HFF-Myc (cell line): Measurements from ENCODE around the gene SLX9.
A peak's percentile ranks its signal among the peaks of the same experiment; 100 is the strongest.
"Not testable (repeated sequence)": the region's sequence is repeated elsewhere in the genome, so short reads cannot be mapped to it uniquely, and the experiment has no call there.

ENCODE experiments used
- DNase-seq: peaks from one replicate; pipeline ENCODE4 v3.0.0-alpha.2; 2011; ENCODE audit warnings: low read depth; ENCODE audit errors: extremely low read depth
- H3K4me3 ChIP-seq: replicated peaks from 2 replicates; pipeline ENCODE4 v1.5.1; 2011; ENCODE audit warnings: low read depth, mild to moderate bottlenecking, control low read depth, low read length
- TF ChIP-seq, protein P1 (sequence below): IDR thresholded peaks from 2 replicates; pipeline ENCODE4 v1.5.1; 2012; ENCODE audit warnings: mild to moderate bottlenecking, low read depth, low read length, control low read depth; ENCODE audit errors: missing control alignments

SLX9 gene

DNA sequence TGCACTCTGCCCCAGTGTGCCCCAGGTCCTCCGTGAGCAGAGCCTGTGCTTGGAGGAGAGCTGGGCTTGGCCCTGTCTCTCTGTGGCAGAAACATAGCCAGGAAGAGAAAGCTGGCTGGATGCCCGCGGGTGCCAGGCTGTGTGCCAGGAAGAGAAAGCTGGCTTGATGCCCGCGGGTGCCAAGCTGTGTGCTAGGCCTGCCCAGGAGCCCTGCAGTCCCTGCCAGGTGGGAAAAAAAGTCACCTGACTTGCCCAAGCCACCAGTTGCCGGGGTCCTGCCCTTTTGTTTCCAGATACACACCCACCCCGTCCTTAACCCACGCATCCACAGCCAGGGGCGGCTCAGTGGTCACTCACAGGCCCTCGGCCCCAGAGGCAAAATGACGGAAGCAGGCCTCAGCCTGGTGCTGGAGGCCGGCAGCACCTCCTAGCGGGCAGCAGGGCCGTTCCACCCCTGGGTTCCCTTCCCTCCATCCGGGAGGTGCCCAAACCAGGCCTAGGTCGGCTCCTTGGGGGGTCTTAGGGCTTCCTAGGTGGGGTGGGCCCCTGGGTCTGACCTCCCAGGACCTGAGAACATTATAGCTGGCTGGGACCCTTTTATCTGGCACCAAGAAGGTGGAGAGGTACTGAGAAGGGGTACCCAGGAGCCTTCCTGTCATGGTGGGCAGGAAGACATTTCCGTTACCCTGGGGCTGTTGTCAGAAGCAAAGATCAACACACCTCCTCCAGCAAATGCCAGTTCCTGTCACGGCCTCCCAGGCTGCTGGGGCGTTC lies 28.3 kb upstream of the SLX9 start:
- TF ChIP-seq, protein P1, sequence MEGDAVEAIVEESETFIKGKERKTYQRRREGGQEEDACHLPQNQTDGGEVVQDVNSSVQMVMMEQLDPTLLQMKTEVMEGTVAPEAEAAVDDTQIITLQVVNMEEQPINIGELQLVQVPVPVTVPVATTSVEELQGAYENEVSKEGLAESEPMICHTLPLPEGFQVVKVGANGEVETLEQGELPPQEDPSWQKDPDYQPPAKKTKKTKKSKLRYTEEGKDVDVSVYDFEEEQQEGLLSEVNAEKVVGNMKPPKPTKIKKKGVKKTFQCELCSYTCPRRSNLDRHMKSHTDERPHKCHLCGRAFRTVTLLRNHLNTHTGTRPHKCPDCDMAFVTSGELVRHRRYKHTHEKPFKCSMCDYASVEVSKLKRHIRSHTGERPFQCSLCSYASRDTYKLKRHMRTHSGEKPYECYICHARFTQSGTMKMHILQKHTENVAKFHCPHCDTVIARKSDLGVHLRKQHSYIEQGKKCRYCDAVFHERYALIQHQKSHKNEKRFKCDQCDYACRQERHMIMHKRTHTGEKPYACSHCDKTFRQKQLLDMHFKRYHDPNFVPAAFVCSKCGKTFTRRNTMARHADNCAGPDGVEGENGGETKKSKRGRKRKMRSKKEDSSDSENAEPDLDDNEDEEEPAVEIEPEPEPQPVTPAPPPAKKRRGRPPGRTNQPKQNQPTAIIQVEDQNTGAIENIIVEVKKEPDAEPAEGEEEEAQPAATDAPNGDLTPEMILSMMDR: peak; percentile 2
- no peak for DNase-seq
- no peak overlapping the region for H3K4me3 ChIP-seq

DNA sequence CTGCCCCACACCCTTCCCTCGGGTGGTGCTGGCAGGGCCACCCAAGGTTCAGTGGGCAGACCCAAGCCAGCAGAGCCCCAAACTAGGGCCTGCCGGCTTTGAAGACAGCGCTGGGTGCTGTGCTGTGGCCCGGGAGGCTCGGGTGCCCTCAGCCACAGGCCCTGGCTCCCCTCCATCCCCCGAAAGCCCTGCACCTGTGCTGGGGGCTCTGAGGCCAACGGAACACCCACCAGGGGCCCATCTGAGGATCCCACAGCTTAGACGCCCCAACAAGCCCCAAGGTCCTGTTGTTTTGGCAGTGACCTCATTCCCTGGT lies 27.7 kb upstream of the SLX9 start:
- no peak for DNase-seq
- TF ChIP-seq, protein P1: no peak
- no peak overlapping the region for H3K4me3 ChIP-seq

DNA sequence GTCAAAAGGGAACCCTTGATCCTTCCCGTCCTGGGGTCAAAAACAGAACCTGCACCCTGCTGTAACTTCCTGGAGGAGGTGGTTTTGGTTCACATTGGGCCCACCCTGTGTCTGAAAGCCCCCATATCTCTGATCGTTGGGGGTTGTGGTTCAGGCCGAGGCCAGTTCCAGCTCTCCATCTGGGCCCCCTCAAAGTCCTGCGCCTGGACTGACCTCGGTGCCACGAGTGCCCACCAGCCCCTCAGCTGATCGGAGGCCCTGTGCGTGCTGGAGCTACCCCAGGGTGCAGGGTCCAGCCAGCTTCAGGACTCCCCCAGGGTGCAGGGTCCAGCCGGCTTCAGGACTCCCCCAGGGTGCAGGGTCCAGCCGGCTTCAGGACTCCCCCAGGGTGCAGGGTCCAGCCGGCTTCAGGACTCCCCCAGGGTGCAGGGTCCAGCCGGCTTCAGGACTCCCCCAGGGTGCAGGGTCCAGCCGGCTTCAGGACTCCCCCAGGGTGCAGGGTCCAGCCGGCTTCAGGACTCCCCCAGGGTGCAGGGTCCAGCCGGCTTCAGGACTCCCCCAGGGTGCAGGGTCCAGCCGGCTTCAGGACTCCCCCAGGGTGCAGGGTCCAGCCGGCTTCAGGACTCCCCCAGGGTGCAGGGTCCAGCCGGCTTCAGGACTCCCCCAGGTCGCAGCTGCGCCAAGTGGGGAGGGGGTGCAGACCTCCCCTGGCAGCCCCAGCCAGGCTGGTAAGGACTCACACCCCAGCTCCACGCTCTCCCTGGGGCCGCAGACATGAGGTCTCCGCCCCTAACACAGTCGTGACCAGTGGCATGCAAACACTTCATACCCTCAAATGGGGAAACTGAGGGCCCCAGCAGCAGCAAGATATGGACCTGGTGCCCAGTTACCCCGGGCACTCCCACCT lies 27.1 kb upstream of the SLX9 start:
- not testable (repeated sequence) for H3K4me3 ChIP-seq, DNase-seq

DNA sequence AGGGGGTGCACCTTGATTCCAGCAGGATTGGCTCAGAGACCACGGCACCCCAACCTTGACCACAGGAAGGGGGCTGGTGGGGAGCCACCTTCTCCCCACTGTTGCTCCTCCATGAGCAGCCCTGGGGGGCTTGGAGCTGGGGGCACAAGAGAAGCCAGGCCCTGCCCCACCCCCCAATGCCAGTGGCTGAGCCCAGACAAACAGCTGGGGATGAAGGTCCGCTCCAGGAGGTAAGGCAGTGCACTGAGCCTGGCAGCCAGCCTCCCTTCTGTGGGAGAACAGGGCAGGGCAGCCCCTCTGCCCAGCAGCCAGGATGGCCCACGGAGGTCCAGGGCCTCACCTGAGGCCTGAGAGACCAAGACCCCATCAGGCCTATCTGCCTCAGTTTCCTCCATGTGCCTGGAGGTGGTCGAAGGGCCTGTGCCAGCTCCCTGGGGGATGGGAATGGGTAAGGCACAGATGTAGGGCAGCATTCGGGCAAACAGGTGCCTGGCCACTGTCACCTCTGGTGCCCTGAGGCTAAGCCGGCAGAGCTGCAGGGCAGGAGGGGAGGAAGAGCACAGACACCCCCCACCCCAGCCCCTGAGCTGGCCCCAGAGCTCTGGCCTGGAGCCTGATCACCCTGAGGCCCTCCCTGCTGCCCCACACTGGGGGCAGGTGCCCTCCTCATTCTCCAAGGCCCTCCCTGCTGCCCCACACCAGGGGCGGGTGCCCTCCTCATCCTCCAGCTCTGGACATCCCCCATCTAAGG lies 26.2 kb upstream of the SLX9 start:
- TF ChIP-seq, protein P1: no peak
- H3K4me3 ChIP-seq: no peak overlapping the region

DNA sequence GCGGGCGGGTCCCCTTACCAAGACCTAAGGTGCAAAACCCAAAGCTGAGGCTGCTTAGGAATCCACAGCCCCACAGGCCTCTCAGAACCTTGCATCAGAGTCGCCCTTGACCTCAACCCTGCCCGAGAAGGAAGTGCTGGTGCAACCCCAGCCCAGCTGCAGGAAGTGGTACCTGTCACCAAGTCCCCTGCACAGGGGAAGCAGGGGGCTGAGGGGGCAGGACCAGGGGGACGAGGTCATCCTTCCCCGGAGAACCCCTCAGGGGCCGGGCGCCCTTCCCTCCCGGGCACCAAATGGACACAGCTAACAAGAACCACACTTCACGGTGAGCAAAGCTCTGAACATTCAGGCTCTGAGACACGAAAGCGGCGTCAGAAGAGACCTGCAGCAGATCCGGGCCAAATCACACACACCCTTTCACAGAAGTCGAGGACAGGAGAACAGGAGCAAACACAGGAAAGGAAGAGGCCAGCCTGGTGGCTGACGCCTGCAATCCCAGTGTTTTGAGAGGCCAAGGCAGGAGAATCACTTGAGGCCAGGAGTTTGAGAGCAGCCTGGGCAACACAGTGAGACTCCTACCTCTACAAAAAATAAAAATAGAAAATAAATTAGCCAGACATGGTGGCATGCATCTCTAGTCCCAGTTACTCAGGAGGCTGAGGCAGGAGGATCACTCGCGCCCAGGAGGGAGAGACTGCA lies 25.5 kb upstream of the SLX9 start:
- no peak for DNase-seq
- H3K4me3 ChIP-seq: no peak overlapping the region
- TF ChIP-seq, protein P1: no peak

More for the DNA sequence above, 26.2 kb upstream of the SLX9 start:
- no peak for DNase-seq

DNA sequence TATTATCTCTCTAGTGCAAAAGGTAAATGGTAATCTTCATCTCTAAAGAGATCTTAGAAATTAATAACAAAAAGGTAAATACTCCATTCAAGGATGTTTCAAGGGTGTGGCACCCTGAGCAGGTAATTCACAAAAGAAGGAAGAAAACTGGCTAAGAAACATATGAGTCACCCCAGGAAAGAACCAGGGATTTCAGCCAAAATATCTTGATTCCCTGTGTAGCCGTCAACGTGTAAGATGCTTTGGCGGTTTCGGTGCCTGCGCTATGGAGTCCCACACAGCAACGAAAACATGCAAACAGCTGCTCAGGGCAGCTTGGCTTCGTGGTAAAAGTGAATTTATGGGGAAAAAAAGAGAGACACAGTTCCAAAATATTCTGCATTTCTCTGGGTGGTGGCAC lies 22.9 kb upstream of the SLX9 start:
- no peak for DNase-seq
- TF ChIP-seq, protein P1: no peak
- H3K4me3 ChIP-seq: no peak overlapping the region
